HepG2 (cell line): Measurements from ENCODE around the gene SERINC2. TPM values are rescaled to one million over a fixed set of nuclear protein-coding genes. Genes with fewer than 3 reads are reported as not detected.

ENCODE experiments used
- ATAC-seq: fragments of 200-7000 bp; cut with Tn5 transposase; 3 replicates; pipeline ENCODE4 v1.9.1; 2020; ENCODE audit warnings: mild to moderate bottlenecking, moderate library complexity
- BruUV-seq: library from RNA; stranded (reverse); fragments of 400-500 nt; replicated peaks from 2 replicates; lab custom pipeline; 2021; lab: Mats Ljungman, UMichigan
- CTCF ChIA-PET: fragments of 300-600 bp; formaldehyde crosslinking; extraction: SDS; loops from one replicate; lab custom pipeline; 2021; ENCODE audit warnings: low total read pairs, inconsistent platforms, low intra/inter-chr PET ratio; lab: Yijun Ruan, JAX
- POLR2A ChIA-PET: fragments of 350-600 bp; sonication (Branson Sonifier 250); formaldehyde crosslinking; loops from one replicate; lab custom pipeline; 2020; ENCODE audit warnings: antibody characterized with exemption, inconsistent platforms; lab: Yijun Ruan, JAX
- DNase-seq: peaks from one replicate; pipeline ENCODE4 v3.0.0-alpha.2; 2015; ENCODE audit warnings: low spot score
- FAIRE-seq: peaks from 3 replicates; lab custom pipeline; 2011; peaks lifted over from hg19 to GRCh38; lab: Jason Lieb, UNC
- H2AFZ ChIP-seq: one replicate; pipeline ENCODE4 v1.6.1; 2011; ENCODE audit warnings: low read length, inconsistent platforms
- H3K27ac ChIP-seq: fragments of 300-600 bp; 3 replicates; pipeline ENCODE4 v1.8.0; 2011; ENCODE audit warnings: mixed run types, mild to moderate bottlenecking, mixed read lengths, low read length, inconsistent platforms; ENCODE audit not compliant: insufficient read depth; ENCODE audit errors: extremely low read length
- H3K27me3 ChIP-seq, 2 experiments: fragments of 200-600 bp in 1 of 2; 2 replicates in 1 of 2; 3 replicates in 1 of 2; pipeline versions ENCODE4 v1.6.0 to v1.8.0; 2011; ENCODE audit warnings: low read length in 2 of 2, mild to moderate bottlenecking in 2 of 2, moderate library complexity in 2 of 2, inconsistent platforms in 1 of 2; ENCODE audit not compliant: insufficient read depth in 2 of 2, control insufficient read depth in 1 of 2
- H3K36me3 ChIP-seq, 2 experiments: fragments of 200-600 bp in 1 of 2; replicated peaks in 1 of 2; 2 replicates in 1 of 2; 3 replicates in 1 of 2; pipeline versions ENCODE4 v1.5.1 to v1.8.0; 2011; ENCODE audit warnings: low read length in 2 of 2, inconsistent platforms in 1 of 2; ENCODE audit not compliant: insufficient read depth in 2 of 2, control insufficient read depth in 1 of 2
- H3K4me1 ChIP-seq: 2 replicates; pipeline ENCODE4 v1.5.1; 2012; ENCODE audit warnings: low read length, inconsistent platforms; ENCODE audit not compliant: insufficient read depth
- H3K4me2 ChIP-seq: 2 replicates; pipeline ENCODE4 v1.6.0; 2011; ENCODE audit warnings: low read depth, low read length, inconsistent platforms
- H3K4me3 ChIP-seq, 3 experiments: fragments of 200-600 bp in 1 of 3; sonication (generic), shearing (Covaris generic) in 1 of 3; replicated peaks in 1 of 3; 2 replicates each; pipeline ENCODE4 v1.5.1; 2011 to 2016; ENCODE audit warnings: low read length in 3 of 3, inconsistent platforms in 2 of 3, low read depth in 2 of 3, mild to moderate bottlenecking in 2 of 3, control low read depth in 1 of 3, mixed read lengths in 1 of 3; ENCODE audit not compliant: insufficient read depth in 1 of 3
- H3K79me2 ChIP-seq: one replicate; pipeline ENCODE4 v1.6.1; 2011; ENCODE audit warnings: low read length, inconsistent platforms; ENCODE audit not compliant: insufficient read depth
- H3K9ac ChIP-seq: 2 replicates; pipeline ENCODE4 v1.6.0; 2011; ENCODE audit warnings: mild to moderate bottlenecking, low read depth, low read length, inconsistent platforms; ENCODE audit not compliant: insufficient read depth
- H3K9me3 ChIP-seq: 2 replicates; pipeline ENCODE4 v1.5.1; 2012; ENCODE audit warnings: mild to moderate bottlenecking, low read length
- H4K20me1 ChIP-seq: 2 replicates; pipeline ENCODE4 v1.6.0; 2011; ENCODE audit warnings: inconsistent platforms, mild to moderate bottlenecking, low read length, moderate library complexity; ENCODE audit not compliant: insufficient read depth
- ARNT ChIP-seq: fragments of 450-650 bp; IDR thresholded peaks from 2 replicates; pipeline ENCODE4 v1.6.1; 2017
- DR1 ChIP-seq: sonication (generic); formaldehyde crosslinking; IDR thresholded peaks from 2 replicates; pipeline ENCODE4 v1.8.0; 2021; ENCODE audit warnings: mild to moderate bottlenecking, missing genetic modification reagents, inconsistent platforms
- NFIC ChIP-seq: IDR thresholded peaks from 2 replicates; pipeline ENCODE4 v1.6.1; 2012; ENCODE audit warnings: mild to moderate bottlenecking, low read length, inconsistent platforms
- STAG1 ChIP-seq: sonication (generic); formaldehyde crosslinking; IDR thresholded peaks from 2 replicates; pipeline ENCODE4 v1.4.0; 2020; ENCODE audit warnings: missing genetic modification reagents
- ZBTB42 ChIP-seq: sonication (generic); formaldehyde crosslinking; IDR thresholded peaks from 2 replicates; pipeline ENCODE4 v1.5.0; 2020; ENCODE audit warnings: mild to moderate bottlenecking, missing genetic modification reagents
- ZMYM3 ChIP-seq: sonication (generic); formaldehyde crosslinking; IDR thresholded peaks from 2 replicates; pipeline ENCODE4 v1.5.1; 2020; ENCODE audit warnings: mild to moderate bottlenecking, missing genetic modification reagents
- ZNF687 ChIP-seq: sonication (generic); formaldehyde crosslinking; IDR thresholded peaks from 2 replicates; pipeline ENCODE4 v1.5.1; 2020; ENCODE audit warnings: mild to moderate bottlenecking, missing genetic modification reagents, moderate library complexity
- ZNF713 ChIP-seq: sonication (generic); formaldehyde crosslinking; IDR thresholded peaks from 2 replicates; pipeline ENCODE4 v1.4.0; 2020; ENCODE audit warnings: mild to moderate bottlenecking, missing genetic modification reagents
- ZNF768 ChIP-seq: sonication (generic); formaldehyde crosslinking; IDR thresholded peaks from 2 replicates; pipeline ENCODE4 v1.4.0; 2020; ENCODE audit warnings: missing genetic modification reagents
- whole genome bisulfite sequencing: methylation state at CpG from one replicate; pipeline ENCODE4 v1.1.6; 2017; ENCODE audit warnings: low lambda C conversion rate; 5-methylcytosine and 5-hydroxymethylcytosine counted together
- in situ Hi-C: cut with HindIII; loops from 2 replicates; pipeline ENCODE4 v1.10.0; 2017; ENCODE audit warnings: low pct_unique_long_range_greater_than_20kb; ENCODE audit not compliant: extremely low pct_ligation_motif_present
- intact Hi-C: fragments of 100-400 bp; cut with micrococcal nuclease; formaldehyde crosslinking; loops from one replicate; pipeline ENCODE4 v1.10.0; 2022; ENCODE audit not compliant: unreplicated experiment
- polyA plus RNA-seq, 8 experiments: library from polyadenylated mRNA; depleted of rRNA in 3 of 8; stranded (reverse) in 7 of 8; unstranded in 1 of 8; fragments of >200 nt; fragmentation: Illumina TruSeq in 4 of 8; extraction: Trizol in 4 of 8; gene quantifications; 2 replicates each; pipeline versions ENCODE4 v1.2.1 to v1.2.3, GENCODE V29; 2011 to 2016; ENCODE audit warnings: low read depth in 4 of 8, missing spikeins in 1 of 8, mixed read lengths in 1 of 8; ENCODE audit not compliant: insufficient read depth in 1 of 8
- total RNA-seq, 5 experiments: library from RNA; depleted of rRNA; stranded (reverse); fragments of >200 nt; fragmentation: Illumina TruSeq; extraction: Trizol; gene quantifications; 2 replicates each; pipeline ENCODE4 v1.2.3, GENCODE V29; 2016; ENCODE audit warnings: low read depth in 1 of 5

The SERINC2 gene
- total and polyA plus RNA-seq, 2 of the 13 experiments (the other 11 are each of a cell fraction or from before 2014, with no cell fraction given), result 4.8 to 126 TPM

- H4K20me1 ChIP-seq, result no peaks in the 10 kb centered on the region
- no peaks in the 10 kb centered on the region for H3K79me2 ChIP-seq
- H3K27me3 ChIP-seq, result no peaks in the 10 kb centered on the region
- intact Hi-C loops, result no loop called here
- no TSS peak for BruUV-seq
- no peak overlapping the region; the same call in 1 of the 2 replicates for H3K4me2 ChIP-seq
- CTCF ChIA-PET, result no interaction called here
- no peak overlapping the region for H3K4me3 ChIP-seq
- H3K9me3 ChIP-seq, result no peaks in the 10 kb centered on the region
- H2AFZ ChIP-seq, result no peak overlapping the region
- 95% methylated on average over 5 of the region's 6 CpGs for WGBS
- TF ChIP-seq DR1 (CRISPR knock-in tag) (no peak), ZBTB42 (CRISPR knock-in tag) (0 out of 2 replicates have a peak, but pooled peaks have one; percentile 34), ZNF713 (CRISPR knock-in tag) (no peak), ZMYM3 (CRISPR knock-in tag) (0 out of 2 replicates have a peak, but pooled peaks have one; percentile 53), ZNF687 (CRISPR knock-in tag) (peak; percentile 55; the same call in 1 of the 2 replicates), STAG1 (CRISPR knock-in tag) (no peak), NFIC (no peak), ZNF768 (CRISPR knock-in tag) (peak; percentile 93), ARNT (no peak)
- no peak for ATAC-seq
- peaks cover 68% of the 10 kb centered on the region for H3K4me1 ChIP-seq
- no peak for DNase-seq
- peak overlapping the region; percentile 21 for H3K27ac ChIP-seq
- FAIRE-seq, result no peak
- POLR2A ChIA-PET, result no interaction called here
- no peak overlapping the region for H3K9ac ChIP-seq
- H3K36me3 ChIP-seq, result peaks cover 6 to 27% of the 10 kb centered on the region in 2 experiments; a peak in 4 of 5 replicates
- in situ Hi-C loops, result loop anchor here (5.0 to 10.0 kb wide), 2 partner anchors 37 to 245 kb away; no protein-coding TSS in a partner anchor
These were observed 16.6 kb downstream of the SERINC2 start for GRCh38 chr1:31429583-31429982.
